MM.1S (cell line): ENCODE data around the gene GDF3.

Experiments
- DNase-seq: peaks from one replicate; pipeline ENCODE4 v3.0.0-alpha.2; 2015
- H2AFZ ChIP-seq: fragments of 300-600 bp; sonication (generic); 2 replicates; pipeline ENCODE4 v1.6.0; 2016; ENCODE audit warnings: antibody characterized with exemption, low read length
- H3F3A ChIP-seq: fragments of 300-600 bp; sonication (generic); 2 replicates; pipeline ENCODE4 v1.6.1; 2016; ENCODE audit warnings: mild to moderate bottlenecking, antibody characterized with exemption, low read length, moderate library complexity, mixed read lengths; ENCODE audit not compliant: insufficient read depth
- H3K27ac ChIP-seq: fragments of 300-600 bp; sonication (generic); 2 replicates; pipeline ENCODE4 v1.5.1; 2016; ENCODE audit warnings: mild to moderate bottlenecking, low read length
- H3K27me3 ChIP-seq: fragments of 300-600 bp; sonication (generic); replicated peaks from 2 replicates; pipeline ENCODE4 v1.6.0; 2016; ENCODE audit warnings: low read length; ENCODE audit not compliant: insufficient read depth
- H3K36me3 ChIP-seq: fragments of 300-600 bp; sonication (generic); replicated peaks from 2 replicates; pipeline ENCODE4 v1.6.1; 2016; ENCODE audit warnings: mild to moderate bottlenecking, low read length, mixed read lengths; ENCODE audit not compliant: insufficient read depth
- H3K4me1 ChIP-seq: fragments of 300-600 bp; sonication (generic); 2 replicates; pipeline ENCODE4 v1.6.1; 2016; ENCODE audit warnings: low read length, mixed read lengths
- H3K4me2 ChIP-seq: fragments of 300-600 bp; sonication (generic); 2 replicates; pipeline ENCODE4 v1.6.0; 2016; ENCODE audit warnings: low read depth, low read length
- H3K4me3 ChIP-seq: fragments of 300-600 bp; sonication (generic); 2 replicates; pipeline ENCODE4 v1.5.1; 2016; ENCODE audit warnings: low read length, mixed read lengths
- H3K79me2 ChIP-seq: fragments of 300-600 bp; sonication (generic); 2 replicates; pipeline ENCODE4 v1.6.1; 2016; ENCODE audit warnings: mixed run types, low read length, mixed read lengths
- H3K9ac ChIP-seq: fragments of 300-600 bp; sonication (generic); 2 replicates; pipeline ENCODE4 v1.6.1; 2016; ENCODE audit warnings: low read length, mixed read lengths
- H3K9me2 ChIP-seq: fragments of 300-600 bp; sonication (generic); replicated peaks from 2 replicates; pipeline ENCODE4 v1.6.1; 2016; ENCODE audit warnings: mild to moderate bottlenecking, low read length, mixed read lengths; ENCODE audit not compliant: insufficient read depth
- H3K9me3 ChIP-seq: fragments of 300-600 bp; sonication (generic); replicated peaks from 2 replicates; pipeline ENCODE4 v1.6.1; 2016; ENCODE audit warnings: mild to moderate bottlenecking, low read length, mixed read lengths; ENCODE audit not compliant: insufficient read depth
- H4K20me1 ChIP-seq: fragments of 300-600 bp; sonication (generic); 2 replicates; pipeline ENCODE4 v1.6.1; 2016; ENCODE audit warnings: mild to moderate bottlenecking, low read length, moderate library complexity, mixed read lengths; ENCODE audit not compliant: insufficient read depth
- EZH2 ChIP-seq: fragments of 300-600 bp; sonication (generic); optimal IDR thresholded peaks from 2 replicates; pipeline ENCODE3; 2017; ENCODE audit warnings: low read depth, mild to moderate bottlenecking, antibody characterized with exemption, low read length, mixed read lengths
- EZH2phosphoT487 ChIP-seq: fragments of 300-600 bp; sonication (generic); IDR thresholded peaks from 2 replicates; pipeline ENCODE4 v1.6.1; 2018; ENCODE audit warnings: antibody characterized with exemption, low read length
- TF ChIP-seq, protein P1 (sequence below): fragments of 300-600 bp; sonication (generic); IDR thresholded peaks from 2 replicates; pipeline ENCODE4 v1.5.1; 2016; ENCODE audit warnings: antibody characterized with exemption, low read length, mixed read lengths

The GDF3 gene

DNA sequence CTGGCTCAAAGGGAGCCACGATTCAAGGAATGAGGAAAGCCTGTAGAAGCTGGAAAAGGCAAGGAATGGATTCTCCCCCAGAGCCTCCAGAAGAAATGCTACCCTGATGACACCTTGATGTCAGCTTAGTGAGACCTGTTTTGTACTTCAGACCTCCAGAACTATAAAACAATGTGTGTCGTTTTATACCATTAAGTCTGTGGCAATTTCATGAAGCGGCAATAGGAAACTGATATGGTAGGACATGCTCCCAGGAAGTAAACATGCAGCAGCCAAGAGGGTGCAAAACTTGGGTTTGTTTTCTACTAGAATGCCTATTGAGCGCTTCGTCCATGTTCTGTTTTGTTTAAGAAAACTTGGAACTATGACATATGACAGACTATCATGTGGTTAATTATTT, 27.4 kb downstream of the GDF3 start:
- Histone ChIP-seq H3K4me3 (no peak overlapping the region), H3K36me3 (no peaks in the 10 kb centered on the region), H2AFZ (no peak overlapping the region), H3K9me2 (no peaks in the 10 kb centered on the region), H3F3A (no peaks in the 10 kb centered on the region), H3K27me3 (no peaks in the 10 kb centered on the region), H3K9ac (no peak overlapping the region), H3K9me3 (no peaks in the 10 kb centered on the region), H3K4me2 (no peak overlapping the region), H4K20me1 (no peaks in the 10 kb centered on the region), H3K27ac (no peak overlapping the region), H3K4me1 (no peaks in the 10 kb centered on the region), H3K79me2 (no peaks in the 10 kb centered on the region)
- no peak for DNase-seq
- TF ChIP-seq, protein P1, sequence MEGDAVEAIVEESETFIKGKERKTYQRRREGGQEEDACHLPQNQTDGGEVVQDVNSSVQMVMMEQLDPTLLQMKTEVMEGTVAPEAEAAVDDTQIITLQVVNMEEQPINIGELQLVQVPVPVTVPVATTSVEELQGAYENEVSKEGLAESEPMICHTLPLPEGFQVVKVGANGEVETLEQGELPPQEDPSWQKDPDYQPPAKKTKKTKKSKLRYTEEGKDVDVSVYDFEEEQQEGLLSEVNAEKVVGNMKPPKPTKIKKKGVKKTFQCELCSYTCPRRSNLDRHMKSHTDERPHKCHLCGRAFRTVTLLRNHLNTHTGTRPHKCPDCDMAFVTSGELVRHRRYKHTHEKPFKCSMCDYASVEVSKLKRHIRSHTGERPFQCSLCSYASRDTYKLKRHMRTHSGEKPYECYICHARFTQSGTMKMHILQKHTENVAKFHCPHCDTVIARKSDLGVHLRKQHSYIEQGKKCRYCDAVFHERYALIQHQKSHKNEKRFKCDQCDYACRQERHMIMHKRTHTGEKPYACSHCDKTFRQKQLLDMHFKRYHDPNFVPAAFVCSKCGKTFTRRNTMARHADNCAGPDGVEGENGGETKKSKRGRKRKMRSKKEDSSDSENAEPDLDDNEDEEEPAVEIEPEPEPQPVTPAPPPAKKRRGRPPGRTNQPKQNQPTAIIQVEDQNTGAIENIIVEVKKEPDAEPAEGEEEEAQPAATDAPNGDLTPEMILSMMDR: no peak
- TF ChIP-seq EZH2phosphoT487: no peak
- no peak for TF ChIP-seq EZH2

DNA sequence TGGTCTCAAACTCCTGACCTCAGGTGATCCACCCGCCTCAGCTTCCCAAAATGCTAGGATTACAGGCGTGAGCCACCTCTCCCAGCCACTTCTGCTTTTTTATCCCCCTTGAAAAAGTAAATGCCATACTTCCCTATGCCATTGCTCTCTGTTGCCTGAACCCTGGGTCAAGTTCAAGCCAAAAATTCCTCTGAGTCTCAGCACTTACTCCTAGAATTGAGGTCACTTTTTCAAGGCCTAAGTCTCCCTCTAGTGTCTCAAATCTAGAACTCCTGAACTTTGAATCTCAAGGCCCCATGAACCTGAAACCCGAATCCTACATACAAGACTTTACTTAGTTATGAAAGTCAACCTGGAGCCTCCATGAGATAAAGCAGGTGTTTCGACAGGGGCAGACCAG, 28.4 kb downstream of the GDF3 start:
- TF ChIP-seq EZH2: no peak
- TF ChIP-seq, protein P1: peak; percentile 41
- H3K27me3 ChIP-seq: no peaks in the 10 kb centered on the region
- no peak overlapping the region for H2AFZ ChIP-seq
- H3K4me2 ChIP-seq: no peak overlapping the region
- no peaks in the 10 kb centered on the region for H3K4me1 ChIP-seq
- no peaks in the 10 kb centered on the region for H3K79me2 ChIP-seq
- H3F3A ChIP-seq: no peaks in the 10 kb centered on the region
- DNase-seq: peak; percentile 48
- H3K9me2 ChIP-seq: no peaks in the 10 kb centered on the region
- no peak overlapping the region for H3K4me3 ChIP-seq
- H3K9me3 ChIP-seq: no peaks in the 10 kb centered on the region
- H3K9ac ChIP-seq: no peak overlapping the region
- H4K20me1 ChIP-seq: no peaks in the 10 kb centered on the region
- no peak overlapping the region for H3K27ac ChIP-seq
- no peaks in the 10 kb centered on the region for H3K36me3 ChIP-seq

DNA sequence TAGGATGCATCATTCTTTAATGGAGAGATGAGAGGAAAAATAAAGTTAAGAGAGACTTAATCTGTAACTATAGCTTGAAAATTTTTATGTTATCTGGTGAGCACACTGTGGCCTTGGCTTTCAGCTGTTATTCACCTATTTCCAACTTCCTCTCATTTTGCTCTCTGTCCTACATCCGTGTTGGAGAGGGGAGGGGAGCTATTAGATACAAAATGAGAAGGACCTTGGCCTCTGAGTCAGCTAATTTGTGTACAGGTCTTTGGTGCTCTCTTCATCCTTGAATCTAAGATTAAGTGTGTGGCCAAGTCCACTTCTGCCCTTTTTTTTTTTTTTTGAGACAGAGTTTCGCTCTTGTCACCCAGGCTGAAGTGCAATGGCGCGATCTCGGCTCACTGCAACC, 29.0 kb downstream of the GDF3 start:
- TF ChIP-seq, protein P1: no peak
- TF ChIP-seq EZH2: no peak
- no peak for TF ChIP-seq EZH2phosphoT487
- H3K27ac ChIP-seq: no peak overlapping the region
- H2AFZ ChIP-seq: no peak overlapping the region
- no peak overlapping the region for H3K9ac ChIP-seq
- no peaks in the 10 kb centered on the region for H3K4me1 ChIP-seq
- no peaks in the 10 kb centered on the region for H3K27me3 ChIP-seq
- H3K9me3 ChIP-seq: no peaks in the 10 kb centered on the region
- H3F3A ChIP-seq: no peaks in the 10 kb centered on the region
- DNase-seq: no peak
- no peaks in the 10 kb centered on the region for H4K20me1 ChIP-seq
- H3K4me3 ChIP-seq: no peak overlapping the region
- H3K9me2 ChIP-seq: no peaks in the 10 kb centered on the region
- H3K4me2 ChIP-seq: no peak overlapping the region
- no peaks in the 10 kb centered on the region for H3K79me2 ChIP-seq
- no peaks in the 10 kb centered on the region for H3K36me3 ChIP-seq

DNA sequence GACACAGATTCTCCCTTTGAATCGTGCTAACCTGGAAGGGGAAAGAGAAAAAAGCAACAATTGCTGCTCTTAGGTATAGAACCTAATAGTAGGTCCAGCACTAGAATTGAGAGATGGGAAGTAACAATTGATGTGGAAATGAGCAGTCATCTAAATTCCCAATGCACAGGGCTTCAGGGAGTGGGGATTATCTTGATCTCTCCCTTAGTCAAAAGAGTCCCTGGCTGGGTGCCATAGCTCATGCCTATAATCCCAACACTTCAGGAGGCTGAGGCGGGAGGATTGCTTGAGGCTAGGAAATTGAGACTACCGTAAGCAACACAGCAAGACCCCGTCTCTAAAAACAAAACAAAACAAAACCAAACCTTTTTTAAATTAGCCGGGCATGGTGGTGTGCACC, 33.8 kb downstream of the GDF3 start:
- Histone ChIP-seq H3K27me3 (no peaks in the 10 kb centered on the region), H3K27ac (no peak overlapping the region), H3K4me3 (no peak overlapping the region), H4K20me1 (no peaks in the 10 kb centered on the region), H3K36me3 (no peaks in the 10 kb centered on the region), H3K9me2 (no peaks in the 10 kb centered on the region), H3K4me2 (no peak overlapping the region), H3F3A (no peaks in the 10 kb centered on the region), H3K79me2 (no peaks in the 10 kb centered on the region), H3K9ac (no peak overlapping the region), H2AFZ (no peak overlapping the region), H3K4me1 (no peaks in the 10 kb centered on the region), H3K9me3 (no peaks in the 10 kb centered on the region)
- DNase-seq: no peak
- TF ChIP-seq EZH2 (no peak), EZH2phosphoT487 (no peak)
- TF ChIP-seq, protein P1: no peak
